ENCODE measurements around the gene USP50.

Gene USP50

DNA sequence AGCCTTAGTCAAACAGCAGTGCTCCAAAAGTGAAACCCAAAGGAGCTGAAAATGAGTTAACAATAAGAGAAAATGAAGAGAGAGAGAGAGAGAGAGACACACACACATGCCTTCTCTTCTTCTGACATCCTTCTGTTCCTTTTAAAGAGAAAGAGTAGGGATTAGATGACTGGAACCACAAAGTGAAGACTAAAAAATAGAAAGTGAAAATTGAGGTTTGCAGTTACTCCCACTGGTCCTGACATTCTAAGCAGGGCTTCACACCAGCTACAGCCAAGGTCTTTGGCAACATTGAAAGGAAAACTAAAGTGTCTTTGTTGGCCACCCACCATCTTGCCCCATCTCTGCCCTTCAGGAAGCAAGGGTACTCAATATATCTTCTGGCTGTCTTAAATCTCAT lies 59.2 kb downstream of the USP50 start:
- Mint-ChIP-seq H3K9me3 (peaks cover 4% of the 10 kb centered on the region), H3K27ac (peak overlapping the region; percentile 33), H3K36me3 (ENCODE audit: low read depth) (peaks cover 62% of the 10 kb centered on the region), H3K4me3 (no peak overlapping the region), H3K4me1 (ENCODE audit: low read depth) (peaks cover 10% of the 10 kb centered on the region), H3K27me3 (ENCODE audit: low read depth) (no peaks in the 10 kb centered on the region)
- DNase-seq (ENCODE audit: low spot score) = peak; percentile 46

- Mint-ChIP-seq H3K27me3 (ENCODE audit: low read depth) (no peaks in the 10 kb centered on the region), H3K4me3 (no peak overlapping the region), H3K9me3 (peaks cover 4% of the 10 kb centered on the region), H3K4me1 (ENCODE audit: low read depth) (peaks cover 24% of the 10 kb centered on the region), H3K27ac (no peak overlapping the region), H3K36me3 (ENCODE audit: low read depth) (peaks cover 67% of the 10 kb centered on the region)
- DNase-seq (ENCODE audit: low spot score) = no peak
These were observed 61.1 kb downstream of the USP50 start for GRCh38 chr15:50485389-50485788.

DNA sequence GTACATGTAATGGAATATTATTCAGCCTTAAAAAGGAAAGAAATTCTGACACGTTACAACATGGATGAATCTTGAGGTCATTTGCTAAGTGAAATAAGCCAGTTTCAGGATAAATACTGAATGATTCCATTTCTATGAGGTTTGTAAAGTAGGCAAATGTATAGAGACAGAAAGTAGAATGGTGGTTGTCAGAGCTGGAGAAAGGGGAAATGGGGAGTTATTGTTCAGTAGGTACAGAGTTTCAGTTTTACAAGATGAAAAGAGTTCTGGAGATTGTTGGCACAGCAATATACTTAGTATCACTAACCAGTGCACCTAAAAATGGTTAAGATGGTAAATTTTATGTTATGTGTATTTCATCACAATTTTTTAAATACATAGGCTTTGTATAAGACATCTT lies 61.7 kb downstream of the USP50 start:
- Mint-ChIP-seq H3K27ac (no peak overlapping the region), H3K4me3 (no peak overlapping the region), H3K9me3 (peaks cover 4% of the 10 kb centered on the region), H3K36me3 (ENCODE audit: low read depth) (peaks cover 65% of the 10 kb centered on the region), H3K4me1 (ENCODE audit: low read depth) (peaks cover 24% of the 10 kb centered on the region), H3K27me3 (ENCODE audit: low read depth) (no peaks in the 10 kb centered on the region)
- DNase-seq (ENCODE audit: low spot score) = no peak

DNA sequence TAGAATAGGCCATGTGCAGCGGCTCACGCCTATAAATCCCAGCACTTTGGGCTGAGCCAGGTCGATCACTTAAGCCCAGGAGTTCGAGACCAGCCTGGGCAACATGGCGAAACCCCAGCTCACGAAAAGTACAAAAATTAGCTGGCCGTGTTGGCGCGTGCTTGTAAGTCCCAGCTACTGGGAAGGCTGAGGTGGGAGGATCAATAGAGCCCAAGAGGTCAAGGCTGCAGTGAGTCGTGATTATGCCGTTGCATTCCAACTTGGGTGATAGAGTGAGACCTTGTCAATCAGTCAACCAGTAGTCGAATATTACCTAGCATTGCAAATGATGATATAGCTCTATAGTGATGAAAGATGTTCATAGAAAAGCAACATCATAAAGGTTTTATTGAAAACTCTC lies 70.3 kb downstream of the USP50 start:
- Mint-ChIP-seq H3K36me3 (ENCODE audit: low read depth) (peaks cover 44% of the 10 kb centered on the region), H3K9me3 (no peaks in the 10 kb centered on the region), H3K27me3 (ENCODE audit: low read depth) (no peaks in the 10 kb centered on the region), H3K4me1 (ENCODE audit: low read depth) (peaks cover 10% of the 10 kb centered on the region), H3K27ac (no peak overlapping the region), H3K4me3 (no peak overlapping the region)
- DNase-seq (ENCODE audit: low spot score) = no peak

DNA sequence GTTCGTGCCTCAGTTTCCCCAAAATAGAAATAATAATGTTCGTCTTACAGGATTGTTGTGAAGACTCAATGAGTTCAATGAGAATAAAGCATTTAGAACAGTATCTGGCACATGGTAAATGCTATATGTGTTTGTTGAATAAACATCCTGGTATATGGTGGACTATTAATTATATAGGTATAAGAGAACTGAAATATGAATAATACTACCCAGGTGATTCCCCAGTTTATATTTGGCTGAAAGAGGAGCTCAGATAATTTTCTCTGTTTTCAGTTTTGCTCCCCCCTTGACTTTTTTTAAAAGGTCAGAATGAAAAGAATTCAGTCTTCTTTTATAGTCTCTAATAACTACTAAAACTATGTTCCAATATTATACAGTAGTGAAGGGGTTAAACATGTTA lies 75.4 kb downstream of the USP50 start:
- no peaks in the 10 kb centered on the region for H3K4me1 Mint-ChIP-seq (ENCODE audit: low read depth)
- no peak overlapping the region for H3K4me3 Mint-ChIP-seq
- H3K27ac Mint-ChIP-seq = no peak overlapping the region
- H3K9me3 Mint-ChIP-seq = no peaks in the 10 kb centered on the region
- no peak for DNase-seq (ENCODE audit: low spot score)
- no peaks in the 10 kb centered on the region for H3K27me3 Mint-ChIP-seq (ENCODE audit: low read depth)
- peaks cover 40% of the 10 kb centered on the region for H3K36me3 Mint-ChIP-seq (ENCODE audit: low read depth)

- Mint-ChIP-seq H3K27me3 (ENCODE audit: low read depth) (no peaks in the 10 kb centered on the region), H3K36me3 (ENCODE audit: low read depth) (peaks cover 31% of the 10 kb centered on the region), H3K4me1 (ENCODE audit: low read depth) (peaks cover 9% of the 10 kb centered on the region), H3K9me3 (no peaks in the 10 kb centered on the region), H3K4me3 (no peak overlapping the region), H3K27ac (no peak overlapping the region)
- no peak for DNase-seq (ENCODE audit: low spot score)
These were observed 82.8 kb downstream of the USP50 start for GRCh38 chr15:50463423-50464358.

DNA sequence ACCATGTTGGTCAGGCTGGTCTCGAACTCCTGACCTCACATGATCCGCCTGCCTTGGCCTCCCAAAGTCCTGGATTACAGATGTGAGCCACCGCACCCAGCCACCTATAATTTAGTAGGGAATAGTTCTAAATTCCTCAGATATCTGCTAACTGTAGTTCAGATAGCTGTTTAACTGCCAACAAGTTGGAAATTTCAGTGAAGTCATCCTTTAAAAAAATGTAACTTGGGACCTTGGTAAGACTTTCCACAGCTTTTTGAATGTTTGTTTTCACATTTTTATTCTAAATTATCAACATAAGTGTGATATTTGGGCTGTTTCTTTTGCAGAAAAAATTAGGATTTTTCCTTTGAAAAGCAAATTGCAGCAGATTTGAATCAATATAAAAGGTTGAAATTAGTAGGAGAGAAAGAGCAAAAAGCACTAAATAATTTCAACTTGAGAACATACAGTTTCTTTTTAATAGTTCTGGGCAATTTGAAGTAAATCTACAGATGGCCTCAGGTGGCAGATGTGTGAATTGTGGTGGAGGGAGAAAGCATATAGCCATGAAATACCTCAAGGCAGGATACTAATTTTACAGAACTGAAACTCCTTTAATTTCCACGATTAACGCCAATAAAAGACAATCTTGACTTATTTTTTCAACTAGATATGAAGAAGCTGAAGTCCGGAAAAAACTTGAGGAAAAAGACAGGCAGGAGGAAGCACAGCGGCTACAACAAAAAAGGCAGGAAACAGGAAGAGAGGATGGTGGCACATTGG lies 87.9 kb downstream of the USP50 start:
- H3K4me3 Mint-ChIP-seq = no peak overlapping the region
- H3K9me3 Mint-ChIP-seq = no peaks in the 10 kb centered on the region
- no peaks in the 10 kb centered on the region for H3K27me3 Mint-ChIP-seq (ENCODE audit: low read depth)
- peaks cover 38% of the 10 kb centered on the region for H3K36me3 Mint-ChIP-seq (ENCODE audit: low read depth)
- H3K27ac Mint-ChIP-seq = peak overlapping the region; percentile 26
- no peak for DNase-seq (ENCODE audit: low spot score)
- peaks cover 7% of the 10 kb centered on the region for H3K4me1 Mint-ChIP-seq (ENCODE audit: low read depth)

GRCh38 chr15:50452927-50453326 lies 93.5 kb downstream of the USP50 start:
- H3K9me3 Mint-ChIP-seq = no peaks in the 10 kb centered on the region
- no peak for DNase-seq (ENCODE audit: low spot score)
- peaks cover 35% of the 10 kb centered on the region for H3K36me3 Mint-ChIP-seq (ENCODE audit: low read depth)
- H3K27me3 Mint-ChIP-seq (ENCODE audit: low read depth) = no peaks in the 10 kb centered on the region
- no peak overlapping the region for H3K4me3 Mint-ChIP-seq
- no peak overlapping the region for H3K27ac Mint-ChIP-seq
- peaks cover 5% of the 10 kb centered on the region for H3K4me1 Mint-ChIP-seq (ENCODE audit: low read depth)

Measured in T-helper 2 cell treated with Interferon-gamma antibody and Interleukin-4, amounts not matched to agents 5 μg/mL and 100 μg/mL, for 36 hours (primary cell).